GM12892 (cell line): ENCODE results near the gene C10orf71.

Experiments used
- POLR2A ChIP-seq: IDR thresholded peaks from 2 replicates; pipeline ENCODE4 v1.6.1; 2011; ENCODE audit warnings: low read depth, low read length, control low read depth
- POLR2AphosphoS5 ChIP-seq: IDR thresholded peaks from 2 replicates; pipeline ENCODE4 v1.6.1; 2011; ENCODE audit warnings: low read depth, low read length, control low read depth

DNA sequence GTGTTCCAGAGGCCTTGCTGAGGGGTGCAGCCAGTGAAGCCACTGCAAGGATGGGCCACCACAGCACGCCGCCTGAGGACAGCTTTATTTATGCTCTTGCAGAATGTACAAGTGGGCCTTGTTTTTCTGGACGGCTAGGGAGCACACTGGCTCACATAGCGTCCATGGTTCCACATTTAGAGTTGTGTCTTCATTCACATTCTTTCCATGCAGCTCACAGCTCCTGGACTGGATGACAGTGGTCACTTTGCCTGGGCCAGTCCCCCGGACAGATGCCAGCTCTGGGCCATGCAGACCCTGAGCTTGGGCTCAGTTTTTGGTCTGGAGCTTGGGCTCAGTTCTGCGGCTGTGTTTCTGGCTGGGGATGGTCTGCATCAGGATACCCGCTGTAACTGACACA, 2.6 kb upstream of the C10orf71 start:
- TF ChIP-seq POLR2A (no peak), POLR2AphosphoS5 (no peak)
